CD14-positive monocyte (primary cell): ENCODE results near the gene EVL. TPM values are rescaled to one million over a fixed set of nuclear protein-coding genes. Genes with fewer than 3 reads are reported as not detected.

Experiments used
- DNase-seq, 3 donors: peaks; one replicate each; pipeline ENCODE4 v3.0.0-alpha.2; 2011 to 2022
- H2AFZ ChIP-seq: 2 replicates; pipeline ENCODE4 v1.6.0; 2012; ENCODE audit warnings: mild to moderate bottlenecking, low read depth, low read length, inconsistent platforms; ENCODE audit not compliant: insufficient read depth, poor library complexity, severe bottlenecking
- H3K27ac ChIP-seq, 2 donors: 1 replicate in 1 of 2; 2 replicates in 1 of 2; pipeline ENCODE4 v1.5.1; 2012 to 2013; ENCODE audit warnings: low read length in 2 of 2, control low read depth in 1 of 2, inconsistent platforms in 1 of 2, low read depth in 1 of 2, mild to moderate bottlenecking in 1 of 2
- H3K27me3 ChIP-seq, 2 donors: one replicate each; pipeline versions ENCODE4 v1.6.0 to v1.6.1; 2011 to 2013; ENCODE audit warnings: low read length in 2 of 2; ENCODE audit not compliant: control insufficient read depth in 2 of 2, insufficient read depth in 2 of 2
- H3K36me3 ChIP-seq, 2 donors: replicated peaks in 1 of 2; 1 replicate in 1 of 2; 2 replicates in 1 of 2; pipeline versions ENCODE4 v1.5.1 to v1.6.1; 2012 to 2013; ENCODE audit warnings: low read length in 2 of 2, control low read depth in 1 of 2, inconsistent platforms in 1 of 2, mild to moderate bottlenecking in 1 of 2; ENCODE audit not compliant: insufficient read depth in 2 of 2, control insufficient read depth in 1 of 2
- H3K4me1 ChIP-seq, 2 donors: 1 replicate in 1 of 2; 2 replicates in 1 of 2; pipeline versions ENCODE4 v1.5.1 to v1.6.1; 2012 to 2013; ENCODE audit warnings: low read length in 2 of 2, control low read depth in 1 of 2, inconsistent platforms in 1 of 2, mild to moderate bottlenecking in 1 of 2, moderate library complexity in 1 of 2; ENCODE audit not compliant: insufficient read depth in 2 of 2, control insufficient read depth in 1 of 2
- H3K4me2 ChIP-seq: replicated peaks from 2 replicates; pipeline ENCODE3; 2012; ENCODE audit warnings: low read length, moderate library complexity, mild to moderate bottlenecking; ENCODE audit not compliant: poor library complexity, severe bottlenecking; ENCODE audit errors: extremely low read depth
- H3K4me3 ChIP-seq, 3 experiments: fragments of 200-600 bp in 1 of 3; sonication (generic) in 1 of 3; replicated peaks in 1 of 3; 1 replicate in 2 of 3; 2 replicates in 1 of 3; pipeline ENCODE4 v1.5.1; 2011 to 2013; ENCODE audit warnings: low read length in 3 of 3, mild to moderate bottlenecking in 3 of 3, control low read depth in 2 of 3, low read depth in 2 of 3, inconsistent platforms in 1 of 3, moderate library complexity in 1 of 3
- H3K79me2 ChIP-seq: 2 replicates; pipeline ENCODE4 v1.6.0; 2012; ENCODE audit warnings: mild to moderate bottlenecking, control low read depth, inconsistent platforms, low read length, moderate library complexity; ENCODE audit not compliant: insufficient read depth
- H3K9ac ChIP-seq: 2 replicates; pipeline ENCODE4 v1.6.0; 2017; ENCODE audit warnings: low read length, mild to moderate bottlenecking; ENCODE audit not compliant: insufficient read depth, poor library complexity, severe bottlenecking
- H3K9me3 ChIP-seq, 2 donors: replicated peaks in 1 of 2; 1 replicate in 1 of 2; 2 replicates in 1 of 2; pipeline versions ENCODE4 v1.5.1 to v1.6.1; 2012 to 2013; ENCODE audit warnings: low read length in 2 of 2, control low read depth in 1 of 2; ENCODE audit not compliant: control insufficient read depth in 1 of 2, insufficient read depth in 1 of 2
- H4K20me1 ChIP-seq: 2 replicates; pipeline ENCODE4 v1.6.0; 2012; ENCODE audit warnings: mild to moderate bottlenecking, low read length, control low read depth, moderate library complexity; ENCODE audit not compliant: insufficient read depth
- H3K27ac Mint-ChIP-seq, 7 donors: one replicate each; pipeline ENCODE4 v1.8.0; 2020; ENCODE audit warnings: mild to moderate bottlenecking in 7 of 7, mixed read lengths in 7 of 7, moderate library complexity in 6 of 7, inconsistent platforms in 2 of 7
- H3K27me3 Mint-ChIP-seq, 3 donors: one replicate each; pipeline ENCODE4 v1.8.0; 2021 to 2022; ENCODE audit warnings: low read depth in 3 of 3, mild to moderate bottlenecking in 3 of 3, mixed read lengths in 3 of 3, moderate library complexity in 3 of 3, inconsistent platforms in 1 of 3
- H3K36me3 Mint-ChIP-seq, 2 donors: one replicate each; pipeline ENCODE4 v1.8.0; 2020; ENCODE audit warnings: mixed read lengths in 2 of 2, inconsistent platforms in 1 of 2, mild to moderate bottlenecking in 1 of 2
- H3K4me1 Mint-ChIP-seq: one replicate; pipeline ENCODE4 v1.8.0; 2020; ENCODE audit warnings: mild to moderate bottlenecking, mixed read lengths
- H3K4me3 Mint-ChIP-seq, 2 donors: one replicate each; pipeline ENCODE4 v1.8.0; 2020; ENCODE audit warnings: mild to moderate bottlenecking in 2 of 2, mixed read lengths in 2 of 2, moderate library complexity in 1 of 2
- H3K9me3 Mint-ChIP-seq, 7 donors: one replicate each; pipeline ENCODE4 v1.8.0; 2020 to 2022; ENCODE audit warnings: mixed read lengths in 7 of 7, mild to moderate bottlenecking in 6 of 7, moderate library complexity in 6 of 7, inconsistent platforms in 2 of 7
- WGBS: methylation state at CpG from one replicate; pipeline ENCODE4 v1.1.5; 2013; ENCODE audit warnings: missing lambda C conversion rate; ENCODE audit not compliant: insufficient coverage; 5-methylcytosine and 5-hydroxymethylcytosine counted together
- intact Hi-C, 2 donors: fragments of 100-400 bp; cut with micrococcal nuclease; formaldehyde crosslinking; loops; one replicate each; pipeline versions ENCODE4 v1.15.0 to v1.15.1; 2023
- polyA plus RNA-seq, 3 donors: library from polyadenylated mRNA; depleted of rRNA in 1 of 3; unstranded in 2 of 3; stranded (reverse) in 1 of 3; fragments of 300-500 nt in 2 of 3; fragments of >200 nt in 1 of 3; fragmentation: Illumina TruSeq in 2 of 3; gene quantifications; 1 replicate in 2 of 3; 2 replicates in 1 of 3; pipeline ENCODE4 v1.2.3, GENCODE V29; 2012 to 2021
- TF ChIP-seq, protein P1 (sequence below): fragments of 200-600 bp; IDR thresholded peaks from one replicate; pipeline ENCODE4 v1.8.0; 2022; ENCODE audit warnings: antibody characterized with exemption, mild to moderate bottlenecking

The EVL gene
- polyA plus RNA-seq, 3 donors, result 3.2 to 131 (median 6.7) TPM

GRCh38 chr14:100045642-100046344 lies 19.4 kb upstream of the EVL start:
- no peak for DNase-seq
- no peaks in the 10 kb centered on the region for H4K20me1 ChIP-seq
- H3K4me2 ChIP-seq, result no peak overlapping the region
- H3K36me3 ChIP-seq, result no peaks in the 10 kb centered on the region
- H3K27me3 ChIP-seq, result no peaks in the 10 kb centered on the region
- H3K9me3 ChIP-seq, result no peaks in the 10 kb centered on the region
- WGBS, result 100% methylated on average over 1 of the region's 4 CpGs
- intact Hi-C loops, result no loop called here
- H3K79me2 ChIP-seq, result no peaks in the 10 kb centered on the region
- no peak overlapping the region for H3K9ac ChIP-seq
- Mint-ChIP-seq H3K27me3 (peaks cover 0 to 1% (median 0%) of the 10 kb centered on the region in 3 donors), H3K4me3 (no peak overlapping the region), H3K4me1 (peaks cover 28% of the 10 kb centered on the region), H3K27ac (no peak overlapping the region), H3K36me3 (no peaks in the 10 kb centered on the region), H3K9me3 (peaks cover 0 to 3% (median 0%) of the 10 kb centered on the region in 7 donors)
- TF ChIP-seq, protein P1, sequence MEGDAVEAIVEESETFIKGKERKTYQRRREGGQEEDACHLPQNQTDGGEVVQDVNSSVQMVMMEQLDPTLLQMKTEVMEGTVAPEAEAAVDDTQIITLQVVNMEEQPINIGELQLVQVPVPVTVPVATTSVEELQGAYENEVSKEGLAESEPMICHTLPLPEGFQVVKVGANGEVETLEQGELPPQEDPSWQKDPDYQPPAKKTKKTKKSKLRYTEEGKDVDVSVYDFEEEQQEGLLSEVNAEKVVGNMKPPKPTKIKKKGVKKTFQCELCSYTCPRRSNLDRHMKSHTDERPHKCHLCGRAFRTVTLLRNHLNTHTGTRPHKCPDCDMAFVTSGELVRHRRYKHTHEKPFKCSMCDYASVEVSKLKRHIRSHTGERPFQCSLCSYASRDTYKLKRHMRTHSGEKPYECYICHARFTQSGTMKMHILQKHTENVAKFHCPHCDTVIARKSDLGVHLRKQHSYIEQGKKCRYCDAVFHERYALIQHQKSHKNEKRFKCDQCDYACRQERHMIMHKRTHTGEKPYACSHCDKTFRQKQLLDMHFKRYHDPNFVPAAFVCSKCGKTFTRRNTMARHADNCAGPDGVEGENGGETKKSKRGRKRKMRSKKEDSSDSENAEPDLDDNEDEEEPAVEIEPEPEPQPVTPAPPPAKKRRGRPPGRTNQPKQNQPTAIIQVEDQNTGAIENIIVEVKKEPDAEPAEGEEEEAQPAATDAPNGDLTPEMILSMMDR, result no peak
- H3K4me1 ChIP-seq, result peaks cover 22% of the 10 kb centered on the region in 2 donors
- H2AFZ ChIP-seq, result no peak overlapping the region
- no peak overlapping the region for H3K27ac ChIP-seq
- no peak overlapping the region for H3K4me3 ChIP-seq

DNA sequence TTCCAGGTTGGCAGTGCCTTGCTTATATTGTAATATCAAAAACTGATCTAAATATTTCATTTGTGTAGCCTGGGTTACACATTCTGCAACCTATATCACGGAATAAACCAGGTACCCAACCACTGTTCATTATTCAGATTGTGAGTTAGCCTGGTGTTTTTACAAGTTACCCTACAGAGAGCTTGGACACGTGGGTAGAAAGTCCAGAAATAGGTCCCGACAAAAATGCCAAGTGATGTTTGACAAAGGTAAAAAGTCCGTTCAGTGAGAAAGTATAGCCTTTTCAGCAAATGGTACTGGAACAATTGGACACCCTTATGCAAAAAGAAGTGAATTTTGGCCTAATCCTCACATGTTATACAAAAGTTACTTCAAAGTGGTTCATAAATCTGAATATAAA lies 17.6 kb upstream of the EVL start:
- Histone ChIP-seq H3K27ac (no peak overlapping the region), H4K20me1 (no peaks in the 10 kb centered on the region), H3K4me2 (no peak overlapping the region), H2AFZ (no peak overlapping the region), H3K9ac (no peak overlapping the region), H3K27me3 (no peaks in the 10 kb centered on the region), H3K9me3 (no peaks in the 10 kb centered on the region), H3K4me1 (peaks cover 4% of the 10 kb centered on the region in 2 donors), H3K36me3 (no peaks in the 10 kb centered on the region), H3K79me2 (no peaks in the 10 kb centered on the region), H3K4me3 (no peak overlapping the region)
- Mint-ChIP-seq H3K4me1 (peaks cover 12% of the 10 kb centered on the region), H3K27me3 (peaks cover 0 to 2% (median 1%) of the 10 kb centered on the region in 3 donors), H3K4me3 (no peak overlapping the region), H3K36me3 (no peaks in the 10 kb centered on the region), H3K9me3 (peaks cover 0 to 3% (median 0%) of the 10 kb centered on the region in 7 donors), H3K27ac (no peak overlapping the region)
- no peak for DNase-seq
- WGBS, result no CpG with 5 or more reads among the region's 4 CpGs
- TF ChIP-seq, protein P1, result no peak
- intact Hi-C loops, result no loop called here
